ENCODE results near the gene TSPAN7. TPM values are rescaled to one million over a fixed set of nuclear protein-coding genes. Genes with fewer than 3 reads are reported as not detected.

TSPAN7 gene
- total RNA-seq, 1 experiment from 2014 or later: not detected

GRCh38 chrX:38620623-38621022 lies 59.3 kb downstream of the TSPAN7 start:
- H3K4me3 ChIP-seq: no peak overlapping the region
- no peak overlapping the region for H2AFZ ChIP-seq
- H3K9me3 ChIP-seq (ENCODE audit: insufficient read depth, low read depth): no peaks in the 10 kb centered on the region
- no peaks in the 10 kb centered on the region for H4K20me1 ChIP-seq (ENCODE audit: insufficient read depth)
- ChIA-PET POLR2A (ENCODE audit: unreplicated experiment) (no interaction called here), CTCF (no interaction called here)
- no TSS peak for BruUV-seq (replicated peaks)
- no peaks in the 10 kb centered on the region for H3F3A ChIP-seq (ENCODE audit: insufficient read depth, low read depth)
- no peaks in the 10 kb centered on the region for H3K27me3 ChIP-seq (ENCODE audit: insufficient read depth, low read depth)
- no peaks in the 10 kb centered on the region for H3K9me2 ChIP-seq (ENCODE audit: insufficient read depth)
- no peaks in the 10 kb centered on the region for H3K4me1 ChIP-seq (replicated peaks; ENCODE audit: insufficient read depth)
- intact Hi-C loops (cut with micrococcal nuclease; ENCODE audit: unreplicated experiment): no loop called here
- no peak overlapping the region for H3K27ac ChIP-seq
- no peaks in the 10 kb centered on the region for H3K36me3 ChIP-seq (ENCODE audit: low read depth)
- H3K79me2 ChIP-seq (ENCODE audit: low read depth): no peaks in the 10 kb centered on the region
- DNase-seq: no peak
- TF ChIP-seq CTCF (conservative IDR thresholded peaks at IDR 0.05) (no peak), EZH2 (IDR thresholded peaks at IDR 0.05; ENCODE audit: low read depth) (no peak)
- H3K4me2 ChIP-seq: no peak overlapping the region

GRCh38 chrX:38626296-38626695 lies 65.0 kb downstream of the TSPAN7 start:
- Histone ChIP-seq H3F3A (ENCODE audit: insufficient read depth, low read depth) (no peaks in the 10 kb centered on the region), H3K4me1 (replicated peaks; ENCODE audit: insufficient read depth) (no peaks in the 10 kb centered on the region), H4K20me1 (ENCODE audit: insufficient read depth) (no peaks in the 10 kb centered on the region), H3K4me2 (no peak overlapping the region), H3K27ac (no peak overlapping the region), H3K9me2 (ENCODE audit: insufficient read depth) (no peaks in the 10 kb centered on the region), H3K9me3 (ENCODE audit: insufficient read depth, low read depth) (no peaks in the 10 kb centered on the region), H3K79me2 (ENCODE audit: low read depth) (no peaks in the 10 kb centered on the region), H3K36me3 (ENCODE audit: low read depth) (no peaks in the 10 kb centered on the region), H3K27me3 (ENCODE audit: insufficient read depth, low read depth) (no peaks in the 10 kb centered on the region), H2AFZ (no peak overlapping the region), H3K4me3 (no peak overlapping the region)
- DNase-seq: no peak
- intact Hi-C loops (cut with micrococcal nuclease; ENCODE audit: unreplicated experiment): no loop called here
- no peak for TF ChIP-seq CTCF (conservative IDR thresholded peaks at IDR 0.05)
- TF ChIP-seq EZH2 (IDR thresholded peaks at IDR 0.05; ENCODE audit: low read depth): no peak
- no TSS peak for BruUV-seq (replicated peaks)
- POLR2A ChIA-PET (ENCODE audit: unreplicated experiment): no interaction called here
- CTCF ChIA-PET: no interaction called here

GRCh38 chrX:38627683-38628082 lies 66.3 kb downstream of the TSPAN7 start:
- CTCF ChIA-PET: no interaction called here
- Histone ChIP-seq H3K27ac (no peak overlapping the region), H2AFZ (no peak overlapping the region), H3K79me2 (ENCODE audit: low read depth) (no peaks in the 10 kb centered on the region), H4K20me1 (ENCODE audit: insufficient read depth) (no peaks in the 10 kb centered on the region), H3K27me3 (ENCODE audit: insufficient read depth, low read depth) (no peaks in the 10 kb centered on the region), H3F3A (ENCODE audit: insufficient read depth, low read depth) (no peaks in the 10 kb centered on the region), H3K36me3 (ENCODE audit: low read depth) (no peaks in the 10 kb centered on the region), H3K4me2 (no peak overlapping the region), H3K4me1 (replicated peaks; ENCODE audit: insufficient read depth) (no peaks in the 10 kb centered on the region), H3K4me3 (no peak overlapping the region), H3K9me2 (ENCODE audit: insufficient read depth) (no peaks in the 10 kb centered on the region), H3K9me3 (ENCODE audit: insufficient read depth, low read depth) (no peaks in the 10 kb centered on the region)
- no peak for TF ChIP-seq CTCF (conservative IDR thresholded peaks at IDR 0.05)
- TF ChIP-seq EZH2 (IDR thresholded peaks at IDR 0.05; ENCODE audit: low read depth): no peak
- no peak for DNase-seq
- intact Hi-C loops (cut with micrococcal nuclease; ENCODE audit: unreplicated experiment): no loop called here
- no TSS peak for BruUV-seq (replicated peaks)
- POLR2A ChIA-PET (ENCODE audit: unreplicated experiment): no interaction called here
